ENCODE measurements around the gene CYB5A. TPM values are rescaled to one million over a fixed set of nuclear protein-coding genes. Genes with fewer than 3 reads are reported as not detected.

Gene CYB5A
- total and polyA plus RNA-seq, 2 of the 8 experiments (the other 6 are each of a cell fraction or from before 2014, with no cell fraction given), result 154 to 195 TPM

DNA sequence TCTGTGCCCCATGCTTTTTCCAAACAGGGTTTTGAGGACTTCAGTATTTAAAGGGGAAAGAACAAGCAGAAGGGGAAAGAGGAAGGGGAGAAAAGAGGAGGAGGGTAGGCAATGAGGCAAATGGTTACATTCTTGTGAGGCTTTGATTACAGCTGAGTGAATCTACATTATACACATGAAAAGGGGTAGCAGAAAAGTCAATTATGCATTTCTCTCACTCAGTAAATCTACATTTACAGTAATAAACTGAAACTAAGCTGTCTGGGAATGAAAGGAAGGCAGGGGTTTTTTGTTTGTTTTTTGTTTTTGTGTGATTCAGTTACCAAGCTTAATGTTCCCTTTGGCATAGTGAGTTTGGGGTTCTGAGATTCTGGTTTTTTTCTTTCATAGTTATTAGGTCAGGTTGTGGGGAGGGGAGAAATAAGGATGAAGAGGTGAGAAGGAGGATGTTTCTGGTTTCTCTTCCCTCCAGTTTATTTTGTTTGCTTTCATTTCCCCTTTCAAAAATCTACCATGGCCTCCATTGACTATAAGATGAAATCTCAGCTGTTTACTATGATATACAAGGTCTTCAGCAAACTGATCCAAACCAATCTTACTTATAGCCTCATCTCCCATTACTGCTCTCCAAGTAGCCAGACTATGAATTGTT lies 42.6 kb upstream of the CYB5A start:
- no peak overlapping the region for H2BK15ac ChIP-seq (ENCODE audit: low read length)
- no peak overlapping the region for H3K4ac ChIP-seq (replicated peaks; ENCODE audit: insufficient read length, low read depth, low read length)
- CTCF ChIA-PET (ENCODE audit: partially characterized antibody), result interaction anchor here (0.7 to 2.3 kb wide), 2 partner anchors 44 to 136 kb away, joined by 4 to 10 read pairs; no protein-coding TSS in a partner anchor
- no peak overlapping the region for H3K4me2 ChIP-seq (ENCODE audit: insufficient read depth in 1 of 2, low read depth in 2 of 2, low read length in 2 of 2)
- no peaks in the 10 kb centered on the region for H4K20me1 ChIP-seq (replicated peaks in 1 of 2; ENCODE audit: control insufficient read depth in 1 of 2, insufficient read depth in 2 of 2, low read length in 2 of 2)
- H3K23me2 ChIP-seq (ENCODE audit: low read depth, low read length), result no peaks in the 10 kb centered on the region
- H3K4me3 ChIP-seq (ENCODE audit: extremely low read depth in 1 of 4, insufficient read depth in 2 of 4, low read depth in 3 of 4, low read length in 4 of 4), result no peak overlapping the region
- POLR2A ChIA-PET (ENCODE audit: partially characterized antibody), result no interaction called here
- no peak overlapping the region for H3K14ac ChIP-seq (ENCODE audit: insufficient read length)
- FAIRE-seq, result no peak
- no peak for TF ChIP-seq TAF1 (IDR thresholded peaks at IDR 0.05; ENCODE audit: low read depth, low read length)
- TF ChIP-seq NRF1 (IDR thresholded peaks at IDR 0.05; ENCODE audit: low read depth, low read length), result no peak
- TF ChIP-seq CREB1 (IDR thresholded peaks at IDR 0.05), result no peak
- TF ChIP-seq FOSL1 (IDR thresholded peaks at IDR 0.05; ENCODE audit: insufficient read depth, low read depth, low read length), result no peak
- TF ChIP-seq SRF (IDR thresholded peaks at IDR 0.05; ENCODE audit: low read depth, low read length), result no peak
- TF ChIP-seq EGR1 (IDR thresholded peaks at IDR 0.05; ENCODE audit: borderline replicate concordance, low read depth, low read length), result no peak
- no peak for TF ChIP-seq GTF2F1 (IDR thresholded peaks at IDR 0.05; ENCODE audit: borderline replicate concordance, low read depth, low read length)
- no peak for TF ChIP-seq KDM1A (IDR thresholded peaks at IDR 0.05; ENCODE audit: borderline replicate concordance, low read length)
- no peak for TF ChIP-seq EZH2 (IDR thresholded peaks at IDR 0.05; ENCODE audit: low read depth, low read length, severe bottlenecking)
- TF ChIP-seq SAP30 (IDR thresholded peaks at IDR 0.05; ENCODE audit: insufficient read depth, insufficient replicate concordance, low read length), result no peak
- TF ChIP-seq NANOG (IDR thresholded peaks at IDR 0.05; ENCODE audit: insufficient read depth, low read depth, low read length, poor library complexity, severe bottlenecking), result no peak
- TF ChIP-seq, protein P1, sequence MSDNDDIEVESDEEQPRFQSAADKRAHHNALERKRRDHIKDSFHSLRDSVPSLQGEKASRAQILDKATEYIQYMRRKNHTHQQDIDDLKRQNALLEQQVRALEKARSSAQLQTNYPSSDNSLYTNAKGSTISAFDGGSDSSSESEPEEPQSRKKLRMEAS (IDR thresholded peaks at IDR 0.05), result no peak
- no peak for TF ChIP-seq GABPA (IDR thresholded peaks at IDR 0.05; ENCODE audit: borderline replicate concordance, insufficient read depth, low read length)
- TF ChIP-seq SP1 (IDR thresholded peaks at IDR 0.05; ENCODE audit: low read depth, low read length), result no peak
- TF ChIP-seq ZNF274 (IDR thresholded peaks at IDR 0.05; ENCODE audit: borderline replicate concordance, extremely low read depth, low read length), result no peak
- no peak overlapping the region for H4K91ac ChIP-seq (replicated peaks; ENCODE audit: insufficient read length, low read length)
- H4K8ac ChIP-seq (ENCODE audit: extremely low read depth, insufficient read depth, low read length), result no peak overlapping the region
- H2AK5ac ChIP-seq (ENCODE audit: low read depth, low read length), result no peak overlapping the region
- no peak for DNase-seq (ENCODE audit: low read depth in 1 of 2, low spot score in 2 of 2)
- H2BK5ac ChIP-seq (ENCODE audit: low read depth, low read length), result no peak overlapping the region
- H3K4me1 ChIP-seq (replicated peaks in 1 of 4; ENCODE audit: control insufficient read depth in 3 of 4, insufficient read depth in 4 of 4, low read length in 3 of 4), result no peaks in the 10 kb centered on the region
- H3K27ac ChIP-seq (ENCODE audit: low read depth, low read length), result no peak overlapping the region
- no peak overlapping the region for H2BK120ac ChIP-seq (replicated peaks; ENCODE audit: low read depth, low read length)
- no peak overlapping the region for H2BK20ac ChIP-seq (ENCODE audit: low read length)
- no peak overlapping the region for H3K56ac ChIP-seq (replicated peaks; ENCODE audit: insufficient read length, low read depth, low read length)
- no peak overlapping the region for H3K18ac ChIP-seq (ENCODE audit: extremely low read depth, low read length)
- no peak overlapping the region for H2BK12ac ChIP-seq (ENCODE audit: low read depth, low read length)
- peak overlapping the region; percentile 41; the same call in 1 of the 2 replicates for H2AFZ ChIP-seq (ENCODE audit: low read length)
- no peaks in the 10 kb centered on the region for H3K79me2 ChIP-seq (ENCODE audit: control insufficient read depth in 1 of 2, insufficient read depth in 2 of 2, low read length in 2 of 2)
- no peak overlapping the region for H4K5ac ChIP-seq (ENCODE audit: insufficient read length, low read depth, low read length)
- H3K36me3 ChIP-seq (ENCODE audit: control insufficient read depth in 2 of 4, insufficient read depth in 4 of 4, low read length in 3 of 4), result no peaks in the 10 kb centered on the region
- H3K9ac ChIP-seq (replicated peaks in 1 of 4; ENCODE audit: extremely low read depth in 1 of 4, low read depth in 3 of 4, low read length in 3 of 4), result no peak overlapping the region
- H3K23ac ChIP-seq (ENCODE audit: insufficient read length), result no peak overlapping the region
- H3K27me3 ChIP-seq (replicated peaks in 1 of 4; ENCODE audit: control insufficient read depth in 3 of 4, extremely low read depth in 1 of 4, insufficient read depth in 3 of 4, low read length in 3 of 4), result no peaks in the 10 kb centered on the region
- H3K9me3 ChIP-seq (ENCODE audit: insufficient read depth in 2 of 2, low read depth in 1 of 2, low read length in 1 of 2), result no peaks in the 10 kb centered on the region
- no peaks in the 10 kb centered on the region for H3K79me1 ChIP-seq (ENCODE audit: low read depth, low read length)

Measured in H1 (cell line).